Measurements from ENCODE around the gene ADAM33.

ADAM33 gene

DNA sequence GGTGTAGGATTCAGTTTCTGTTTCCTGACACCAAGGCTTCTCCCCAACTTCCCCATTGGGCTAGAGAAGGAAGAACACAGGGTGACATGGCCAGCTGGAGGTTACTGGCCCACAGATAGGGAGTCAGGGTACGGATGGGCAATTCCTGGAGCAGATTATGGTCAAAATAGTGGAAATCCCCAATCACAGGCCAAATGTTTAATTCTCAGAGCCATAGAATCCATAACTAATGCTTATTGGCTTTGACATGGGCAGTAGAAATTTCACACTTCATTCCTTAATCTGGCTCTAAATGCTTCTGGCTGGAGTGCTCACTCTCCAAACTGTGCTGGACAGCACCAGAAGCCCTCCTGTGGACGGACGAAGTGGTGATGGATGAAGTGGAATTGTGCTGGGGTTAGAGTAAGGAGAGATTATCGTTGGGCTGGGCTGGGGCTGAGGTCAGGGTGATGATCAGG lies 29.7 kb upstream of the ADAM33 start:
- H2AK5ac ChIP-seq (ENCODE audit: low read length), result no peak overlapping the region
- no peak overlapping the region for H3K27ac ChIP-seq (ENCODE audit: low read depth, low read length)
- no peak overlapping the region for H2AFZ ChIP-seq (ENCODE audit: insufficient read depth, low read length, poor library complexity)
- H3K23ac ChIP-seq (ENCODE audit: low read length), result no peak overlapping the region
- no peak overlapping the region for H3K9ac ChIP-seq (ENCODE audit: low read length)
- no peak overlapping the region for H3K14ac ChIP-seq (ENCODE audit: low read length)
- H3K4ac ChIP-seq (ENCODE audit: low read depth, low read length), result no peak overlapping the region
- no peak overlapping the region for H3K4me2 ChIP-seq (ENCODE audit: low read length)
- H3K18ac ChIP-seq (ENCODE audit: low read length), result no peak overlapping the region
- H2BK5ac ChIP-seq (ENCODE audit: low read depth, low read length, poor library complexity), result no peak overlapping the region
- no peak overlapping the region for H2BK120ac ChIP-seq (ENCODE audit: insufficient read depth, low read length, poor library complexity)
- H3K79me1 ChIP-seq (ENCODE audit: low read length), result no peaks in the 10 kb centered on the region
- no peaks in the 10 kb centered on the region for H3K9me3 ChIP-seq (ENCODE audit: insufficient read depth, low read depth, low read length)
- no peaks in the 10 kb centered on the region for H3K79me2 ChIP-seq (ENCODE audit: control insufficient read depth, insufficient read depth, low read length, poor library complexity)
- H3K4me3 ChIP-seq (ENCODE audit: low read depth, low read length), result no peak overlapping the region
- H3K27me3 ChIP-seq (ENCODE audit: insufficient read depth, low read length), result no peaks in the 10 kb centered on the region
- WGBS (ENCODE audit: extremely low coverage, insufficient coverage, insufficient read length), result 100% methylated on average over 1 of the region's 4 CpGs
- no peak overlapping the region for H4K12ac ChIP-seq (ENCODE audit: low read depth, low read length)
- DNase-seq, result no peak
- no peak overlapping the region for H4K91ac ChIP-seq (ENCODE audit: low read depth, low read length)
- no peak overlapping the region for H2BK12ac ChIP-seq (ENCODE audit: low read length)
- no peaks in the 10 kb centered on the region for H3K4me1 ChIP-seq (ENCODE audit: control insufficient read depth in 1 of 2, insufficient read depth in 2 of 2, low read length in 2 of 2)
- no peaks in the 10 kb centered on the region for H3K36me3 ChIP-seq (ENCODE audit: control insufficient read depth in 1 of 2, insufficient read depth in 2 of 2, low read length in 2 of 2)
- H4K8ac ChIP-seq (ENCODE audit: low read depth, low read length), result no peak overlapping the region

DNA sequence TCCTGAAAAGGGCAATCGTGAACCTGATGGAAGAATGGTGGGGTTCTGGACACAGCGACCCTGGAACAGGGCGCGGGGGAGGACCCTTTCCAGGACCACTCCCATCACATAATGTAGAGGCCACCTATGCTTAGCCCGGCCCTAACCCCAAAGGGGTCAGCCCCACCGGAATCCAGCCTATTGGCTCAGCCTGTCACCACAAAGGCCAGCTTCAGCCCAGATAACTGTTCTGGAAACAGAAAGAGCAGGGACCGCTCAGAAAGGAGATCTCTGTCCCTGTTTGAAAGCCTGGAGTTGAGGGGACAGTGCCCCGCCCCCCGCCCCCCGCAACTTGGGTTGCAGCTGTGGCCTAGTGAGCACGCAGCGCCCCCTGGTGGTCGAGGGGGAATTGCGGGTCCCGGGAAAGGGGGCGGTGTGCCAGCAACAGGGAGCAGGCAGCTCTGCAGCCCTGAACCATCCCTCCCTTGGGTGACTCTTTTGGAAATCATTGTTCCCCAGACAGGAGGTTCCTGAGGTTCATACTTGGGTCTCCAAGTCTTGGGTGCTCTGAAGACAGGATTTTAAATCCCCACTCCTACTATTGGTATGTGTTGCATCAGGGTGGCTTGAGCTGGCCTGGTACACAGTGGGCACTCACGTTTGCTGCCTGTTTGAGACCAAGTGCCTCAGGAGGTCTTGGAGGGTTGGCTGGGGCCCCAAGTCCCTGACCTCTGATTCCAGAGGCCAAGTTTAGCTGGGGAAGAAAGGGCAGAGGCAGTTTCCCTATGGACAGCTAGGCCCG lies 29.1 kb upstream of the ADAM33 start:
- Histone ChIP-seq H3K4me2 (ENCODE audit: low read length) (no peak overlapping the region), H2BK12ac (ENCODE audit: low read length) (no peak overlapping the region), H2BK120ac (ENCODE audit: insufficient read depth, low read length, poor library complexity) (no peak overlapping the region), H3K36me3 (ENCODE audit: control insufficient read depth in 1 of 2, insufficient read depth in 2 of 2, low read length in 2 of 2) (no peaks in the 10 kb centered on the region), H3K9ac (ENCODE audit: low read length) (no peak overlapping the region), H3K14ac (ENCODE audit: low read length) (no peak overlapping the region), H3K27ac (ENCODE audit: low read depth, low read length) (no peak overlapping the region), H3K4me3 (ENCODE audit: low read depth, low read length) (no peak overlapping the region), H4K12ac (ENCODE audit: low read depth, low read length) (no peak overlapping the region), H3K79me1 (ENCODE audit: low read length) (no peaks in the 10 kb centered on the region), H3K18ac (ENCODE audit: low read length) (no peak overlapping the region), H3K23ac (ENCODE audit: low read length) (no peak overlapping the region), H4K91ac (ENCODE audit: low read depth, low read length) (no peak overlapping the region), H3K9me3 (ENCODE audit: insufficient read depth, low read depth, low read length) (no peaks in the 10 kb centered on the region), H2AK5ac (ENCODE audit: low read length) (no peak overlapping the region), H2BK5ac (ENCODE audit: low read depth, low read length, poor library complexity) (no peak overlapping the region), H3K4me1 (ENCODE audit: control insufficient read depth in 1 of 2, insufficient read depth in 2 of 2, low read length in 2 of 2) (no peaks in the 10 kb centered on the region), H3K4ac (ENCODE audit: low read depth, low read length) (no peak overlapping the region), H3K27me3 (ENCODE audit: insufficient read depth, low read length) (no peaks in the 10 kb centered on the region), H2AFZ (ENCODE audit: insufficient read depth, low read length, poor library complexity) (no peak overlapping the region), H3K79me2 (ENCODE audit: control insufficient read depth, insufficient read depth, low read length, poor library complexity) (no peaks in the 10 kb centered on the region), H4K8ac (ENCODE audit: low read depth, low read length) (no peak overlapping the region)
- no CpG with 5 or more reads among the region's 18 CpGs for WGBS (ENCODE audit: extremely low coverage, insufficient coverage, insufficient read length)
- peak in 1 of 2 donors; percentile 70 for DNase-seq

DNA sequence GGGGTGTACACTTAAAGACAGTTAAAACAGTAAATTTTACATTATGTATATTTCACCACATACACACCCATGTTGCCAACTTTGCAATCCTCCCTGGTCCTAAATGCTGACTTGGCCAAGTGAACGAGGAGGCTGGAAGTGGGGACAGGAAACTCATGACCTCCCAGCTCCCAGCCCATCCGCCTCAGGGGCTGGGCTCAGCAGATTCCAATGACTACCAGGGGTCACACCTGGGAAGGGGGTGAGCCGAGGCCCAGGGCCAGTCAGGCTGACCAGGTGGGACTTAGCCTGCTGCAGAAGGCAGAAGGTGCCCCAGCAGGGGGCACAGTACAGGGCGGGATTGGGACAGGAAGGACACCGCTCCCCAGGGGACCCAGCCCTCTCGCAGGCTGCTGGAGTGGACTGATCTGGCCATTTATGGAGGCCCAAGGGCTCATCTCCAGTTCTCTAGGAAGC lies 28.2 kb upstream of the ADAM33 start:
- Histone ChIP-seq H3K9me3 (ENCODE audit: insufficient read depth, low read depth, low read length) (no peaks in the 10 kb centered on the region), H4K91ac (ENCODE audit: low read depth, low read length) (no peak overlapping the region), H3K27ac (ENCODE audit: low read depth, low read length) (no peak overlapping the region), H3K14ac (ENCODE audit: low read length) (no peak overlapping the region), H3K23ac (ENCODE audit: low read length) (no peak overlapping the region), H3K4me2 (ENCODE audit: low read length) (no peak overlapping the region), H3K4me1 (ENCODE audit: control insufficient read depth in 1 of 2, insufficient read depth in 2 of 2, low read length in 2 of 2) (no peaks in the 10 kb centered on the region), H3K4me3 (ENCODE audit: low read depth, low read length) (no peak overlapping the region), H3K27me3 (ENCODE audit: insufficient read depth, low read length) (no peaks in the 10 kb centered on the region), H2BK12ac (ENCODE audit: low read length) (no peak overlapping the region), H2AK5ac (ENCODE audit: low read length) (no peak overlapping the region), H3K36me3 (ENCODE audit: control insufficient read depth in 1 of 2, insufficient read depth in 2 of 2, low read length in 2 of 2) (no peaks in the 10 kb centered on the region), H3K79me1 (ENCODE audit: low read length) (no peaks in the 10 kb centered on the region), H4K12ac (ENCODE audit: low read depth, low read length) (no peak overlapping the region), H3K79me2 (ENCODE audit: control insufficient read depth, insufficient read depth, low read length, poor library complexity) (no peaks in the 10 kb centered on the region), H3K18ac (ENCODE audit: low read length) (no peak overlapping the region), H3K9ac (ENCODE audit: low read length) (no peak overlapping the region), H2AFZ (ENCODE audit: insufficient read depth, low read length, poor library complexity) (no peak overlapping the region), H2BK5ac (ENCODE audit: low read depth, low read length, poor library complexity) (no peak overlapping the region), H4K8ac (ENCODE audit: low read depth, low read length) (no peak overlapping the region), H3K4ac (ENCODE audit: low read depth, low read length) (no peak overlapping the region), H2BK120ac (ENCODE audit: insufficient read depth, low read length, poor library complexity) (no peak overlapping the region)
- no peak for DNase-seq
- no CpG with 5 or more reads among the region's 6 CpGs for WGBS (ENCODE audit: extremely low coverage, insufficient coverage, insufficient read length)

DNA sequence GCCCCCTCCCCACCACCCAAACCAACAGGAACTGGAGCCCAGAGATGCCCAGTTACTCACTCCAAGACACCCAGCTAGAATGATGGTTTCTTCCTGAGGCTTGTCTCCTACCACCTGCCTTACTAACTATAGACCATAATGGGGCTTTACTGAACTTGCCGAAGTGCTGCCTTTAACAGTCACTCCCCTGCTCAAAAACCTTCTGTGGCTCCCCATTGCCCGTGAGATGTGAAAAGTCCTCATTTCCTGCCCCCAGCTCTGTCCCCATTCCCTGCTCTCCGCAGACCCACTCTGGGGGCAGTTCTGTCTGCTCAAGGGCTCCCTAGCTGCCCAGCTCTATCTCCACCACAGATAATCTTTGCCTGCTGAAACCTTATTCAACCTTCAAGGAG lies 25.7 kb upstream of the ADAM33 start:
- Histone ChIP-seq H3K4me1 (ENCODE audit: control insufficient read depth in 1 of 2, insufficient read depth in 2 of 2, low read length in 2 of 2) (no peaks in the 10 kb centered on the region), H2BK120ac (ENCODE audit: insufficient read depth, low read length, poor library complexity) (no peak overlapping the region), H2AFZ (ENCODE audit: insufficient read depth, low read length, poor library complexity) (no peak overlapping the region), H3K9ac (ENCODE audit: low read length) (no peak overlapping the region), H3K14ac (ENCODE audit: low read length) (no peak overlapping the region), H3K9me3 (ENCODE audit: insufficient read depth, low read depth, low read length) (peaks cover 4% of the 10 kb centered on the region), H3K27ac (ENCODE audit: low read depth, low read length) (no peak overlapping the region), H3K4me3 (ENCODE audit: low read depth, low read length) (no peak overlapping the region), H3K79me1 (ENCODE audit: low read length) (no peaks in the 10 kb centered on the region), H3K27me3 (ENCODE audit: insufficient read depth, low read length) (no peaks in the 10 kb centered on the region), H3K23ac (ENCODE audit: low read length) (no peak overlapping the region), H3K36me3 (ENCODE audit: control insufficient read depth in 1 of 2, insufficient read depth in 2 of 2, low read length in 2 of 2) (no peaks in the 10 kb centered on the region), H3K79me2 (ENCODE audit: control insufficient read depth, insufficient read depth, low read length, poor library complexity) (no peaks in the 10 kb centered on the region), H2BK5ac (ENCODE audit: low read depth, low read length, poor library complexity) (no peak overlapping the region), H3K18ac (ENCODE audit: low read length) (no peak overlapping the region), H4K8ac (ENCODE audit: low read depth, low read length) (no peak overlapping the region), H2BK12ac (ENCODE audit: low read length) (no peak overlapping the region), H2AK5ac (ENCODE audit: low read length) (no peak overlapping the region), H3K4ac (ENCODE audit: low read depth, low read length) (no peak overlapping the region), H4K12ac (ENCODE audit: low read depth, low read length) (no peak overlapping the region), H4K91ac (ENCODE audit: low read depth, low read length) (no peak overlapping the region), H3K4me2 (ENCODE audit: low read length) (no peak overlapping the region)
- no CpG with 5 or more reads among the region's 3 CpGs for WGBS (ENCODE audit: extremely low coverage, insufficient coverage, insufficient read length)
- DNase-seq, result no peak

Data from trophoblast cell (in vitro differentiated cells and primary cell).